ENCODE results near the gene RSAD2. TPM values are rescaled to one million over a fixed set of nuclear protein-coding genes. Genes with fewer than 3 reads are reported as not detected.
"Not testable (repeated sequence)": the region's sequence is repeated elsewhere in the genome, so short reads cannot be mapped to it uniquely, and the experiment has no call there.

The RSAD2 gene
- total RNA-seq, 1 donor from 2014 or later = 25.7 TPM

- no peak overlapping the region for H3K27ac ChIP-seq
- no peak overlapping the region for H3K4me3 ChIP-seq
- no peaks in the 10 kb centered on the region for H3K9me3 ChIP-seq
- no peak for TF ChIP-seq CTCF (IDR thresholded peaks at IDR 0.05)
- no peaks in the 10 kb centered on the region for H3K4me1 ChIP-seq
- no peaks in the 10 kb centered on the region for H3K36me3 ChIP-seq
- no peaks in the 10 kb centered on the region for H3K27me3 ChIP-seq
- intact Hi-C loops (cut with DNase I) = no loop called here
- DNase-seq = no peak
- no peak for ATAC-seq
Observed at GRCh38 chr2:6932828-6933227, 55.3 kb downstream of the RSAD2 start.

- DNase-seq = no peak
- Histone ChIP-seq H3K36me3 (no peaks in the 10 kb centered on the region), H3K4me1 (no peaks in the 10 kb centered on the region), H3K27me3 (no peaks in the 10 kb centered on the region), H3K9me3 (no peaks in the 10 kb centered on the region), H3K4me3 (no peak overlapping the region), H3K27ac (no peak overlapping the region)
- no peak for ATAC-seq
- no peak for TF ChIP-seq CTCF (IDR thresholded peaks at IDR 0.05)
- intact Hi-C loops (cut with DNase I) = no loop called here
Observed at GRCh38 chr2:6933911-6934310, 56.3 kb downstream of the RSAD2 start.

- intact Hi-C loops (cut with DNase I) = no loop called here
- Histone ChIP-seq H3K9me3 (no peaks in the 10 kb centered on the region), H3K27ac (no peak overlapping the region), H3K27me3 (no peaks in the 10 kb centered on the region), H3K4me1 (no peaks in the 10 kb centered on the region), H3K36me3 (no peaks in the 10 kb centered on the region), H3K4me3 (no peak overlapping the region)
- DNase-seq (no peak), ATAC-seq (no peak)
- no peak for TF ChIP-seq CTCF (IDR thresholded peaks at IDR 0.05)
Observed at GRCh38 chr2:6934345-6934744, 56.8 kb downstream of the RSAD2 start.

GRCh38 chr2:6934758-6935651, 57.4 kb downstream of the RSAD2 start:
- TF ChIP-seq CTCF (IDR thresholded peaks at IDR 0.05) = no peak
- H3K4me3 ChIP-seq = no peak overlapping the region
- intact Hi-C loops (cut with DNase I) = no loop called here
- DNase-seq (no peak), ATAC-seq (peak; percentile 41)
- no peaks in the 10 kb centered on the region for H3K36me3 ChIP-seq
- no peaks in the 10 kb centered on the region for H3K27me3 ChIP-seq
- no peaks in the 10 kb centered on the region for H3K9me3 ChIP-seq
- H3K4me1 ChIP-seq = no peaks in the 10 kb centered on the region
- H3K27ac ChIP-seq = no peak overlapping the region

- H3K27ac ChIP-seq; DNase-seq; ATAC-seq; H3K9me3 ChIP-seq; H3K27me3 ChIP-seq; H3K36me3 ChIP-seq; H3K4me3 ChIP-seq; intact Hi-C loops (cut with DNase I); H3K4me1 ChIP-seq: not testable (repeated sequence)
Observed at GRCh38 chr2:6935652-6936020, 58.1 kb downstream of the RSAD2 start.

- Histone ChIP-seq H3K27me3 (no peaks in the 10 kb centered on the region), H3K27ac (no peak overlapping the region), H3K4me1 (no peaks in the 10 kb centered on the region), H3K4me3 (no peak overlapping the region), H3K36me3 (no peaks in the 10 kb centered on the region), H3K9me3 (no peaks in the 10 kb centered on the region)
- ATAC-seq = no peak
- no peak for TF ChIP-seq CTCF (IDR thresholded peaks at IDR 0.05)
- DNase-seq = no peak
- intact Hi-C loops (cut with DNase I) = no loop called here
Observed at GRCh38 chr2:6937157-6937556, 59.6 kb downstream of the RSAD2 start.

All from upper lobe of right lung (tissue), 1 donor.